NB4 (cell line): Measurements from ENCODE around the gene LRPPRC.

Experiments
- DNase-seq: peaks from one replicate; pipeline ENCODE4 v3.0.0; 2010; ENCODE audit warnings: low read depth
- H3K4me3 ChIP-seq: one replicate; pipeline ENCODE4 v1.5.1; 2011; ENCODE audit warnings: mild to moderate bottlenecking, low read depth, low read length, moderate library complexity
- MYC ChIP-seq: IDR thresholded peaks from 2 replicates; pipeline ENCODE4 v1.6.1; 2011; ENCODE audit warnings: low read depth, low read length
- POLR2A ChIP-seq: IDR thresholded peaks from 2 replicates; pipeline ENCODE4 v1.6.1; 2011; ENCODE audit warnings: mild to moderate bottlenecking; ENCODE audit not compliant: insufficient read length; ENCODE audit errors: extremely low read depth
- TF ChIP-seq, protein P1 (sequence below): IDR thresholded peaks from 2 replicates; pipeline ENCODE4 v1.6.1; 2011; ENCODE audit warnings: low read depth, low read length
- TF ChIP-seq, protein P2 (sequence below): IDR thresholded peaks from one replicate; pipeline ENCODE4 v1.5.1; 2012; ENCODE audit warnings: low read depth, low read length

The LRPPRC gene

DNA sequence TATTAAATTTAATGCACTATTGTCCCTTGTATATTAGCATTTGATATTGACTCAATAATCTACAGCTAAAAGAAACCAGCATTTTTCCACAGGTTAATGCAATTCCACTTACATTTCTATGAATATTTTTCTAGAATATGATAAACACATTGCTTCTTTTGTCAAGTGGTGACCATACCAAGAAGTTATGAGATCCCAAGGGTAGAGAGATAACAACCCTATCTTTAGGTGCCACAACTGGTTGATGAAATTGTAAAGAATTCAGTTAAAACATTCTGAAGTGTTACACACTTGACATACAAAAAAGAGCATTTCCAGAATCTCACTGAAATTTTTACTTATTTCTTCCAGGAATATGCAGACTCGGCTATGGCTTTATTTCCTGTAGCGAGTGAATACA is 101.0 kb downstream of the LRPPRC start:
- DNase-seq: no peak
- TF ChIP-seq MYC (no peak), POLR2A (no peak)
- TF ChIP-seq, protein P1, sequence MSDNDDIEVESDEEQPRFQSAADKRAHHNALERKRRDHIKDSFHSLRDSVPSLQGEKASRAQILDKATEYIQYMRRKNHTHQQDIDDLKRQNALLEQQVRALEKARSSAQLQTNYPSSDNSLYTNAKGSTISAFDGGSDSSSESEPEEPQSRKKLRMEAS: no peak
- TF ChIP-seq, protein P2, sequence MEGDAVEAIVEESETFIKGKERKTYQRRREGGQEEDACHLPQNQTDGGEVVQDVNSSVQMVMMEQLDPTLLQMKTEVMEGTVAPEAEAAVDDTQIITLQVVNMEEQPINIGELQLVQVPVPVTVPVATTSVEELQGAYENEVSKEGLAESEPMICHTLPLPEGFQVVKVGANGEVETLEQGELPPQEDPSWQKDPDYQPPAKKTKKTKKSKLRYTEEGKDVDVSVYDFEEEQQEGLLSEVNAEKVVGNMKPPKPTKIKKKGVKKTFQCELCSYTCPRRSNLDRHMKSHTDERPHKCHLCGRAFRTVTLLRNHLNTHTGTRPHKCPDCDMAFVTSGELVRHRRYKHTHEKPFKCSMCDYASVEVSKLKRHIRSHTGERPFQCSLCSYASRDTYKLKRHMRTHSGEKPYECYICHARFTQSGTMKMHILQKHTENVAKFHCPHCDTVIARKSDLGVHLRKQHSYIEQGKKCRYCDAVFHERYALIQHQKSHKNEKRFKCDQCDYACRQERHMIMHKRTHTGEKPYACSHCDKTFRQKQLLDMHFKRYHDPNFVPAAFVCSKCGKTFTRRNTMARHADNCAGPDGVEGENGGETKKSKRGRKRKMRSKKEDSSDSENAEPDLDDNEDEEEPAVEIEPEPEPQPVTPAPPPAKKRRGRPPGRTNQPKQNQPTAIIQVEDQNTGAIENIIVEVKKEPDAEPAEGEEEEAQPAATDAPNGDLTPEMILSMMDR: no peak
- no peak overlapping the region for H3K4me3 ChIP-seq

DNA sequence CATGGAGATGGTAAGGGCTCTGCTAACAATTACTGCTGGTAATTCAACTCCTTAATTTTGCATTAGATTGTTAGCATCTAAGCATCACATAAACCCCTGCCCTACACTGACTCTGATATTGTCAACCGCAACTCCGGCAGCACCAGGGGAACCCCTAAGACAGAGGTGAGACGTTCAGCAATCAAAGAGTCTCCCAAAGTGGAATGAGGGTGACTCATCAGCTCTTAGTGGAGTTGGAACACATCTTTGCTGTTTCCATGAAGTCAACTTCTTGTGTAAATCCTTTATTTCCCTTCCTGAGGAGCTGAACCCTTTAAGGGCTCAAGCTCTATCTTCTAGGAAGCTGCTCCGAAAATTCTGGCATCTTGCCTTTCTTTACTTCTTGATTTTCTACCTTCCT is 104.9 kb downstream of the LRPPRC start:
- no peak overlapping the region for H3K4me3 ChIP-seq
- TF ChIP-seq, protein P2: no peak
- TF ChIP-seq MYC (no peak), POLR2A (no peak)
- TF ChIP-seq, protein P1: no peak
- no peak for DNase-seq

- H3K4me3 ChIP-seq: no peak overlapping the region
- DNase-seq: no peak
- TF ChIP-seq POLR2A (no peak), MYC (no peak)
- TF ChIP-seq, protein P2: no peak
- TF ChIP-seq, protein P1: no peak
Observed at GRCh38 chr2:43889416-43889815, 106.4 kb downstream of the LRPPRC start.

GRCh38 chr2:43887176-43887575 is 108.6 kb downstream of the LRPPRC start:
- DNase-seq: peak; percentile 31
- TF ChIP-seq POLR2A: no peak
- TF ChIP-seq, protein P2: no peak
- no peak for TF ChIP-seq MYC
- TF ChIP-seq, protein P1: no peak

DNA sequence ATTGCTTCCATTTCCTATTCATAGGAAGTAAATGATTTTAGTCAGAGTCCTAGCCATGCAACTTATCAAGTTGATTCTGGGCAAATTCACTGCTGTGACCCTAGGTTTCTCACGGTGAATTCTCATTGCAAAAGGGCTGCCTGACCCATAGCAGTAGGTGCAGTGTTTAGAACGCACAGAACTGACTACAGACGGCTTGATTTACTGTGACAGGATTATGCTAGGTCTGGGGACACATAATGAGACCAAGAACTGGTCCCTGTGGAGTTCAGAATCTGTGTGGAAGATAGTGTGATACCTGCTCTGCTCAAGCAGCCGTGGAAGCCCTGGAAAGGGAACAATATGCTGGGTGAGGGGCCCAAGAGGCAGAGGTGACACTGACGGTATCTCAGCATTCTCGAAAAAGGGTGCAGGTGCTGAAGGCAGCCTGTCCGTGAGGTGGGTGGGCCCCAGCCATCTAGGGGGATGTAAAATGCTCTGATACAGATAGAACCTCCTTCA is 110.6 kb downstream of the LRPPRC start:
- no peak for DNase-seq
- TF ChIP-seq, protein P1: no peak
- TF ChIP-seq, protein P2: no peak
- no peak for TF ChIP-seq POLR2A
- TF ChIP-seq MYC: no peak
- H3K4me3 ChIP-seq: no peak overlapping the region

More at GRCh38 chr2:43887176-43887575, 108.6 kb downstream of the LRPPRC start:
- no peak overlapping the region for H3K4me3 ChIP-seq

DNA sequence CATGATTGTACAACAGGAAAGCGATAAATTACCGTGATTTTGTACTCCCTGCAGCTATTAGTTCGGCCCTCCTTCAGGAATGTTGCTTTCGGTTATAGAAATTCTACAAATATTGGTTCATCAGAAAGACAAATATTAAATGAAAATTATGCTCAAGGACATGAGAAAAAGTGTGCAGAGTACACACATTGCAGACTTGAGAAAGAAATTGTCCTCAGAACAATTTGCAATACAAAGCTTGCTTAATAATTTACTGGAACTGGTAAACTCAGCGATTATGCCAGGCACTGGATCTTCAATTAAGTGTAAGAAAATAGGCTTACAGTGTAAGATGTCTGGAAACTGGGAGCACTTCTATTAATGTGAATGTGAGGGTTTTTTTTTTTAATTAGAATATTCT is 111.1 kb downstream of the LRPPRC start:
- no peak overlapping the region for H3K4me3 ChIP-seq
- no peak for DNase-seq
- TF ChIP-seq POLR2A: no peak
- TF ChIP-seq, protein P2: no peak
- TF ChIP-seq, protein P1: no peak
- no peak for TF ChIP-seq MYC
